Coronary artery (tissue), 2 donors: ENCODE results near the gene AATF.

Experiments used
- DNase-seq: peaks from one replicate; pipeline ENCODE4 v3.0.0-alpha.2; 2017; ENCODE audit warnings: low spot score
- H3K27ac ChIP-seq, 2 donors: fragments of 200-600 bp; sonication (generic); one replicate each; pipeline ENCODE4 v1.5.1; 2016 to 2019
- H3K4me3 ChIP-seq: fragments of 200-600 bp; sonication (generic); 2 replicates; pipeline ENCODE4 v1.5.1; 2016; ENCODE audit warnings: mild to moderate bottlenecking, moderate library complexity
- TF ChIP-seq, protein P1 (sequence below): fragments of 200-600 bp; sonication (generic); IDR thresholded peaks from one replicate; pipeline ENCODE4 v1.5.1; 2019; ENCODE audit warnings: antibody characterized with exemption

Gene AATF

DNA sequence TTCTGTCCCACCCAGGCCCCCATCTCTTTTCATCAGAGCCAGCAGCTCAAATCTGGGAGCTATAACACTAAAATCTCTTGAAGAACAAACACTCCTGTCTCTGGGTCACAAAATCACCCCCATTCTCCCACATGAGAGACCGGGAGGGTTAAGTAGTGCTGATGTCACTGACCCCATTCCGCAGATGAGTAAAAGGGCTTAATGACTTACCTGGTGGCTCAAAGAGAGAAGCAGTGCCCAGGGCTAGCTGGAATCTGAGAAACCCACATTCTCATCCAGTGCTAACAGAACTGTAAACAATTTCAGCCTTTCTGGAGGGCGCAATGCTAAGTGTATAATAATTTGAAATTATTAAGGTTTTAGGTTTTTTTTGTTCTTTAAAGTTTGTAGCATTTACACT lies 37.8 kb upstream of the AATF start:
- no peak overlapping the region for H3K27ac ChIP-seq
- H3K4me3 ChIP-seq = no peak overlapping the region
- TF ChIP-seq, protein P1, sequence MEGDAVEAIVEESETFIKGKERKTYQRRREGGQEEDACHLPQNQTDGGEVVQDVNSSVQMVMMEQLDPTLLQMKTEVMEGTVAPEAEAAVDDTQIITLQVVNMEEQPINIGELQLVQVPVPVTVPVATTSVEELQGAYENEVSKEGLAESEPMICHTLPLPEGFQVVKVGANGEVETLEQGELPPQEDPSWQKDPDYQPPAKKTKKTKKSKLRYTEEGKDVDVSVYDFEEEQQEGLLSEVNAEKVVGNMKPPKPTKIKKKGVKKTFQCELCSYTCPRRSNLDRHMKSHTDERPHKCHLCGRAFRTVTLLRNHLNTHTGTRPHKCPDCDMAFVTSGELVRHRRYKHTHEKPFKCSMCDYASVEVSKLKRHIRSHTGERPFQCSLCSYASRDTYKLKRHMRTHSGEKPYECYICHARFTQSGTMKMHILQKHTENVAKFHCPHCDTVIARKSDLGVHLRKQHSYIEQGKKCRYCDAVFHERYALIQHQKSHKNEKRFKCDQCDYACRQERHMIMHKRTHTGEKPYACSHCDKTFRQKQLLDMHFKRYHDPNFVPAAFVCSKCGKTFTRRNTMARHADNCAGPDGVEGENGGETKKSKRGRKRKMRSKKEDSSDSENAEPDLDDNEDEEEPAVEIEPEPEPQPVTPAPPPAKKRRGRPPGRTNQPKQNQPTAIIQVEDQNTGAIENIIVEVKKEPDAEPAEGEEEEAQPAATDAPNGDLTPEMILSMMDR = no peak
- DNase-seq = no peak

DNA sequence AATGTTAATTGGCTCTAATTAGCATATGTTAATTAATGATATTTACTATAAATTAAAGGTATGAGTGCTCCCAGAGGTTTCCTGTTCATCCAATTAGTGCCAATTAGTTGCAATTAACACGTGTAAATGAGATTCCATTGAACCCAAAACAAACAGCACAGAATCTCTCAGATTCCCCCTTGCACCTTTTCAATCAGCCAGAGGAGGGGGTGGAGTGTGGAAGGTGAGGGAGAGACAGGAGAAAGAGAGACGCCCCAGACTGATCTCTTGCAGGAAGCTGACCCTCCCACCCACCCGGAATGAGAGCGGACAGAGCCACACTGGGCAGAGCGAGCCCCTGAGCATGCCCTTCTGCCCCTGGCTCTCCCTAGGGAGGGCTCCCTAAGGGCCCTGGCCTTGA lies 35.6 kb upstream of the AATF start:
- TF ChIP-seq, protein P1 = no peak
- DNase-seq = no peak
- H3K27ac ChIP-seq = no peak overlapping the region
- H3K4me3 ChIP-seq = no peak overlapping the region

DNA sequence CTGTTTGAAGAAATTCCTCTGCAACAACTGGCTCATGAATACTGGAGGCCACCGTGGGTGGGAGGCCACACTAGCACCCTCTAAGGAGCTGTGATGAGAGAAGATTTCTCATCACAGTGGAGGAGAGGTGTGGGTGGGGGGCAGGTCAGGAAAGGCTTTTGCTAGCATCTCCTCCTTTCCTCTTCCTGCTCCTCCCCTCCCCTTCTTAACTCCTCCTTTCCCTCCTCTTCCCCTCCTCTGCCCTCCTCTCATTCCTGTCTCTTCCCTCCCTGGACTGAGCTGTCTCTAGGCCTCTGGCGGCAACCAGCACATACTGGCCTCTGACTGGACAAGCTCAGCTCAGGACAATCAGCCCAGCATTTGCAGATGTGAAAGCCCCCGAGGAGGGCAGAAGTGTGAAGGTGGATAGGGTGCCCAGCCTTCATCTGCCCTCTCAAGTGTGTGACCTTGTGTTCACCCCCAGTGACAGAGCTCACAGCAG lies 30.5 kb upstream of the AATF start:
- TF ChIP-seq, protein P1 = no peak
- no peak overlapping the region for H3K27ac ChIP-seq
- no peak for DNase-seq
- H3K4me3 ChIP-seq = no peak overlapping the region

DNA sequence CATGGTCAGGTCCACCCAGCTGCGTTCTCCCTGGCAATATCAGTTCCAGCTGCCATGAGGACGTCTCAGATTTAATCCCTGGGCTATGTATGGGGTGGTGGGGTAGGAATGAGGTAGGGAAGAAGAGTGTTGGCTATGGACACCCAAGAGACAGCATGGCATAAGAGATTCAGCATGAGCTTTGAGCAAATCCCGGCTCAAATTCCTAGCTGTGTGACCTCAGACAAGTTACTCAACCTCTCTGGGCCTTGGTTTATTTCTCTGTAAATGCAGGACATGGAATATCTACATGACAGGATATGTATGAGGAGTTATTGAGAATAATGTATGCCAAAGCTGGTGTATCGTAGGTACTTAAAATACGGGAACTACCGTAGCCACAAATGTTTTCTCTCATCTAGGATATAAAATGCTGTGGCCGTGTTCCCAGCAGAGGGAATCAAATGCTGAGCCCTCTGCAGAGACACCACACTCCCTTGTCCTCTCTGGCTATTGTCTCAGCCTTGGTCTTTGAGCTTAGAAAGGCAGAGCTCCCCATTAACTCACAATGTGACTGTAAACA lies 29.3 kb upstream of the AATF start:
- DNase-seq = no peak
- no peak overlapping the region for H3K27ac ChIP-seq

DNA sequence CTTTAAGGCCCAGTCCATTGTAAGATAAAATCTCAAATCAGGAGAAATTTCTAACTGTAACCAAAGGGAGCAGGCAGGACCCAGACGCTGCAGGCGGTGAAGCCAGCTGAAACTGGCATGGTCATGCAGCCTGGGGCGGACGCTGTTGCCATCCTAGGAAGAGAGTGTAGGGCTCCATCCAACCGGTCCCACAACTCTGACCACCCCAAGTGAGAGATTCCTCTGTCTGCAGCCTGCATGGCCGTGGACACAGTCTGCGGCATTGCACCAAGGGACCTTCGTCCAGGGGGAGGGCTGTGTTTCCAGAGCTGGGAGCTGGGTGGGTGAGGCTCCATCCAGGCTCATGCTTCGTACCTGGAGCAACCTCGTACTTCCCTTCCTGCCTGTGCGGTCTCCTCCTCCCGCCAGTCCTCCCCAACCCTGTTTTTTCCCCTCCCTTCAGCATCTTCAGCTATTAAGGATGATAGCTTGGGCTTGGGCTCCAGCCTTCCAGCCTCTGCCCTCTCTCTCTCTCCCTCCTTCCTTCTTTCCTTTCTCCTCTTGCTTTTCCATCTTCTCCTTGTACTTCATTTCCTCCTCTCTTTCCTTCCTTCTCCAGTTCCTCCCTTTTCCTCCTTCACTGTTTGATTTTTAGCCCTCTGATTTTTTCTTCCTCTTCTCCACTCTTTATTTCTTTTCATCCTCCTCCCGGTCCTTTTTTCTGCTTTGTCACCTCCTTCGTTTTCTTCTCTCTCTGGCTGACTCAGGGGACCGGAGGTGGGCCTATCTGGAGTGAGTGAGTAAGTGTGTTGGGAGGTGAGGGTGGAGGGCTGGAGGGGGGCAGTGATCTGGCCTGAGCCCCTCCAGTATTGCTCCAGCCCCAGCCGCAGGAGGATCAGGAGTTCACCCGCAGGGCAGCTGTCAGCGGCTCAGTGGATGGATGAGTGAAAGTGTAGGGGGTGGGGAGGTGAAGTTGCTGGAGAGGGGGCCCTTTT lies 28.4 kb upstream of the AATF start:
- TF ChIP-seq, protein P1 = no peak
- Histone ChIP-seq H3K4me3 (no peak overlapping the region), H3K27ac (no peak overlapping the region)
- no peak for DNase-seq

More for the DNA sequence above, 29.3 kb upstream of the AATF start:
- H3K4me3 ChIP-seq = no peak overlapping the region
- TF ChIP-seq, protein P1 = no peak

DNA sequence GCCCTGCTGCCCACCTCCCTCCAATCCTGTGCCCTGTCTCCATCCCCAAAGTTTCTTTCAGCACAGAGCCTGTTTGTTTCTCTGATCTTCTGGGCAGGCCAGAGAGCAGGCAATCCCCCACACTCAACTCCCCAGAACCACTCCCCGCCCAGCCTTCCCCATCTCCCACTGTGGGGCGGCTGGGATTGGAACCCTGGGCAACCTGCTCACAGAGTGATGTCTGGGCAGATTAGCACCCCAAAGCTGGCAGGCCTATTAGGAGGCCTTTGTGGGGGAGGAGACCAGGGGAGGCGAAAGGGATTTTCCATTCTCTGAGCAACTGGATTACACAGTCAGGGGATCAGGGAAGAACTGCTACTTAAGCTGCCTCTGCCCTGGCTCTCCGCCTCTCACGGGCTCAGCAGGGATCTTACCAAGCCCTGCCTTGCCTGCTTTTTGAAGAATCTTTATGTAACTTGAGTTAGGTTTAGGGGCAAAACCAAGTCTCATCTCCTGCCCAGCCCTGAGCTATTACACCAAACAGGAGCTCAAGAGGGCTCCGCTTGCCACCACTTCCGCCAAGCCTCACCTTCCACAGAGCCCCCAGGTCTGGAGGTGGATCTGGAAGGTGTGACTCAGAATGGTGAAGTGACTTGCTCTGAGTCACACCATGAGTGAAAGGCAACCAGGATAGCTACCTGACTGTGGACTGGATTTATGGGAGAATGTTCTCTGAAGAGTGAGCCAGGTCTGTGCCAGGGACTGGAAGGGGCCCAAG lies 27.5 kb upstream of the AATF start:
- no peak for DNase-seq
- TF ChIP-seq, protein P1 = no peak

More for the DNA sequence above, 27.5 kb upstream of the AATF start:
- Histone ChIP-seq H3K27ac (no peak overlapping the region), H3K4me3 (no peak overlapping the region)
